KMS-11 (cell line): ENCODE results near the gene MYO9A.

Experiments used
- H2AFZ ChIP-seq: fragments of 200-600 bp; sonication (generic); 2 replicates; pipeline ENCODE4 v1.6.1; 2016; ENCODE audit warnings: antibody characterized with exemption, mixed run types, low read depth
- H3K27ac ChIP-seq: fragments of 200-600 bp; sonication (generic); 2 replicates; pipeline ENCODE4 v1.6.1; 2016; ENCODE audit warnings: mild to moderate bottlenecking, mixed run types
- H3K27me3 ChIP-seq: fragments of 200-600 bp; sonication (generic); 2 replicates; pipeline ENCODE4 v1.6.1; 2017; ENCODE audit warnings: mild to moderate bottlenecking, low read depth, mixed run types, moderate library complexity; ENCODE audit not compliant: insufficient read depth
- H3K36me3 ChIP-seq: fragments of 200-600 bp; sonication (generic); 2 replicates; pipeline ENCODE4 v1.6.1; 2017; ENCODE audit warnings: mild to moderate bottlenecking, mixed run types; ENCODE audit not compliant: insufficient read depth
- H3K4me1 ChIP-seq: fragments of 200-600 bp; sonication (generic); 2 replicates; pipeline ENCODE4 v1.6.1; 2016; ENCODE audit warnings: mild to moderate bottlenecking, low read depth, mixed run types; ENCODE audit not compliant: poor library complexity, severe bottlenecking
- H3K4me2 ChIP-seq: fragments of 200-600 bp; sonication (generic); 2 replicates; pipeline ENCODE4 v1.7.0; 2016; ENCODE audit warnings: mild to moderate bottlenecking, mixed run types
- H3K4me3 ChIP-seq: fragments of 200-600 bp; sonication (generic); IDR thresholded peaks from 2 replicates; pipeline ENCODE4 v1.6.1; 2017; ENCODE audit warnings: low read depth, low read length, mixed read lengths; ENCODE audit not compliant: insufficient read depth
- H3K79me2 ChIP-seq: fragments of 200-600 bp; sonication (generic); 2 replicates; pipeline ENCODE4 v1.6.1; 2016; ENCODE audit warnings: low read depth, mixed run types; ENCODE audit not compliant: insufficient read depth
- H3K9ac ChIP-seq: fragments of 200-600 bp; sonication (generic); 2 replicates; pipeline ENCODE4 v1.6.1; 2016; ENCODE audit warnings: mild to moderate bottlenecking, mixed run types
- H4K20me1 ChIP-seq: fragments of 200-600 bp; sonication (generic); 2 replicates; pipeline ENCODE4 v1.6.1; 2016; ENCODE audit warnings: mild to moderate bottlenecking, mixed run types; ENCODE audit not compliant: insufficient read depth
- CTCF ChIP-seq: fragments of 200-600 bp; sonication (generic); conservative IDR thresholded peaks from 2 replicates; pipeline ENCODE4 v1.6.1; 2017; ENCODE audit warnings: low read depth, mild to moderate bottlenecking, antibody characterized with exemption, low read length, moderate library complexity, mixed read lengths

The MYO9A gene

DNA sequence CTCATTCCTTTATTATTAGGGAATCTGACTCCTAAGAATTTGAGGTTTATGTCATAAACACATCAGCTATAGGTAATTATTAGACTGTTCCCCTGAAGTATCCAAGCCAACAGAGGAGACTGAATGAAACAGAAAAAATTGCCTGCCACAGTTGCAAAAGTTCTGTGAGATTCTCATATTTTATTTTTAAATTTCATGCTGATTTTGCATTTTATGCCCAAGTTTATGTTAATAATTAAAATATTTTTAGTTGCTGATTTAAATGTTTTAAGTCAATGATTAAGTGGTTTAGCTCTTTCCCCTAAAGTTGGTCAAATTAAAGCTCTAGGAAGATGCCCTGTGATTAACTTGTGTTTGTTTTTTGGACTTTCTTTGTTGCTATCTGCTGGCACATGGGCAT lies 10.4 kb upstream of the MYO9A start:
- Histone ChIP-seq H3K4me2 (no peak overlapping the region), H3K79me2 (no peaks in the 10 kb centered on the region), H4K20me1 (no peaks in the 10 kb centered on the region), H3K27me3 (no peaks in the 10 kb centered on the region), H3K36me3 (no peaks in the 10 kb centered on the region), H3K27ac (no peak overlapping the region), H3K4me1 (no peaks in the 10 kb centered on the region), H3K9ac (no peak overlapping the region), H2AFZ (no peak overlapping the region), H3K4me3 (no peak overlapping the region)
- no peak for TF ChIP-seq CTCF

DNA sequence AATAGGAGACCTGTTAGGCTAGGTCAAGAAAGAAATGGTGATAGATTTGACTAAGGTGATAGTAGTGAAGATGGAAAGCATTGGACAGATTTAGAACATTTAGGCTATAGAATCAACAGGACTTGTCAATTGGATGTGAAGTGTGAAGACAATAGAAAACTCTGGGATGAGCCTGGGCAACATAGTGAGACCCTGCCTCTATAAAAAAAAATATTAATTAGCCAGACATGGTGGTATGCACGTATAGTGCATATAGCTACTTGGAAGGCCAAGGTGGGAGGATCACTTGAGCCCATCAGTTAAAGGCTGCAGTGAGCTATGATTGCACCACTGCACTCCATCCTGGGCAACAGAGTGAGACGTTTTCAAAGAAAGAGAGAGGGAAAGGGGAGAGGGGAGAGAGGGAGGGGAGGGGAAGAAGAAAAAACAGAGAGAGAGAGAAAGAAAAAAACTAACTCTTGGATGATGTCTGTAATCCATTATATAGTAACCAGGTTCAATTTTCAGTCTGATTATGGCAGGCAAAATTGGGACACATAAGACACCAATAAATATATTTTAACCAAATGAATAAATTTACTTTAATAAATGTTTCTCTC lies 9.9 kb upstream of the MYO9A start:
- no peaks in the 10 kb centered on the region for H3K36me3 ChIP-seq

DNA sequence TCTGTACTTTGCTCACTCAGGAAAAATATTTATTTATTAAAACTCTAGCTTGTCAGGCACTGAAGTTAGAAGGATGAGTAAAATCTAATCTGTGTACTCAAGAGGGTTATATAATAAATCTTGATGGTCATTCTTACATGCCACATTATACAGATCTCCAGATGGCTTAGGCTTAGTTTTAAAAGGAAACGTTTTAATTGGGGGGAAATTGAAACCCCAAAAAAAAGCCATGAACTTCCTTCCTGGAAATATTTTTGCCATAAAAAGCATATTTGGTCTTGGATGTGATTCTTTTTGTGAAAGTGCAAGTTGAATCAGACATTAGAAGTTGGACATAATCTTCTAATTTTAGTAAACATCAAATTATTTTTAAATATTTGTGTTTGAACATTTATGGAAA lies 6.3 kb upstream of the MYO9A start:
- no peak overlapping the region for H3K4me3 ChIP-seq
- no peak overlapping the region for H3K4me2 ChIP-seq
- H2AFZ ChIP-seq: no peak overlapping the region
- H3K27ac ChIP-seq: no peak overlapping the region
- H3K4me1 ChIP-seq: no peaks in the 10 kb centered on the region
- no peaks in the 10 kb centered on the region for H4K20me1 ChIP-seq
- H3K9ac ChIP-seq: no peak overlapping the region
- no peaks in the 10 kb centered on the region for H3K79me2 ChIP-seq
- no peaks in the 10 kb centered on the region for H3K36me3 ChIP-seq
- H3K27me3 ChIP-seq: no peaks in the 10 kb centered on the region
- TF ChIP-seq CTCF: no peak

More for the DNA sequence above, 9.9 kb upstream of the MYO9A start:
- TF ChIP-seq CTCF: no peak
- H3K9ac ChIP-seq: no peak overlapping the region
- H3K4me1 ChIP-seq: no peaks in the 10 kb centered on the region
- H3K27ac ChIP-seq: no peak overlapping the region
- H3K79me2 ChIP-seq: no peaks in the 10 kb centered on the region
- H3K27me3 ChIP-seq: no peaks in the 10 kb centered on the region
- no peak overlapping the region for H2AFZ ChIP-seq
- no peak overlapping the region for H3K4me3 ChIP-seq
- H3K4me2 ChIP-seq: no peak overlapping the region
- H4K20me1 ChIP-seq: no peaks in the 10 kb centered on the region

GRCh38 chr15:72117486-72118016 lies 399 bp downstream of the MYO9A start:
- Histone ChIP-seq H2AFZ (peak overlapping the region; percentile 64), H3K27ac (peak overlapping the region; percentile 49), H3K79me2 (0 out of 2 replicates have a peak, but pooled peaks cover 3% of the 10 kb centered on the region), H3K4me3 (no peak overlapping the region), H3K9ac (peak overlapping the region; percentile 67; the same call in 1 of the 2 replicates), H4K20me1 (no peaks in the 10 kb centered on the region), H3K36me3 (no peaks in the 10 kb centered on the region), H3K4me2 (peak overlapping the region; percentile 89; the same call in 1 of the 2 replicates), H3K4me1 (peaks cover 7% of the 10 kb centered on the region), H3K27me3 (no peaks in the 10 kb centered on the region)
- TF ChIP-seq CTCF: no peak
